Sigmoid colon (tissue), 7 donors: ENCODE results near the gene SLC25A4. TPM values are rescaled to one million over a fixed set of nuclear protein-coding genes. Genes with fewer than 3 reads are reported as not detected.
A peak's percentile ranks its signal among the peaks of the same experiment; 100 is the strongest.

Experiments
- DNase-seq: peaks from one replicate; pipeline ENCODE4 v3.0.0-alpha.2; 2019
- H3K27ac ChIP-seq, 4 donors: fragments of 200-600 bp; sonication (generic); one replicate each; pipeline ENCODE4 v1.5.1; 2016 to 2019; ENCODE audit warnings: mild to moderate bottlenecking in 1 of 4
- H3K27me3 ChIP-seq, 3 donors: fragments of 200-600 bp; sonication (generic); one replicate each; pipeline ENCODE4 v1.5.1; 2019; ENCODE audit warnings: mild to moderate bottlenecking in 1 of 3
- H3K36me3 ChIP-seq, 4 donors: fragments of 200-600 bp; sonication (generic); one replicate each; pipeline ENCODE4 v1.5.1; 2016 to 2019
- H3K4me1 ChIP-seq, 4 donors: fragments of 200-600 bp; sonication (generic); one replicate each; pipeline ENCODE4 v1.5.1; 2017 to 2019
- H3K4me3 ChIP-seq, 4 donors: fragments of 200-600 bp; sonication (generic); one replicate each; pipeline ENCODE4 v1.5.1; 2017 to 2019; ENCODE audit warnings: mild to moderate bottlenecking in 2 of 4, moderate library complexity in 1 of 4
- H3K9me3 ChIP-seq, 4 donors: fragments of 200-600 bp in 3 of 4; sonication (generic) in 3 of 4; one replicate each; pipeline versions ENCODE4 v1.5.1 to v1.6.1; 2013 to 2019
- CTCF ChIP-seq, 4 experiments: fragments of 450-650 bp in 3 of 4; fragments of 200-600 bp in 1 of 4; IDR thresholded peaks; one replicate each; pipeline ENCODE4 v1.5.1; 2016 to 2019; ENCODE audit warnings: antibody characterized with exemption in 4 of 4, mild to moderate bottlenecking in 3 of 4, moderate library complexity in 2 of 4
- EP300 ChIP-seq, 4 donors: sonication (generic); formaldehyde crosslinking; IDR thresholded peaks; one replicate each; pipeline ENCODE4 v1.6.1; 2017; ENCODE audit warnings: antibody characterized with exemption in 4 of 4
- POLR2A ChIP-seq, 2 donors: fragments of 450-650 bp; IDR thresholded peaks; one replicate each; pipeline ENCODE4 v1.6.1; 2016; ENCODE audit warnings: antibody characterized with exemption in 2 of 2, mild to moderate bottlenecking in 2 of 2, moderate library complexity in 2 of 2
- POLR2AphosphoS5 ChIP-seq, 4 donors: sonication (generic); formaldehyde crosslinking; IDR thresholded peaks; one replicate each; pipeline ENCODE4 v1.6.1; 2017; ENCODE audit warnings: antibody characterized with exemption in 4 of 4
- WGBS, 2 donors: extraction: QIAGEN DNeasy Blood & Tissue Kit; methylation state at CpG; one replicate each; pipeline ENCODE4 v1.1.7; 2013; 5-methylcytosine and 5-hydroxymethylcytosine counted together
- intact Hi-C: fragments of 100-400 bp; cut with DNase I; formaldehyde crosslinking; loops from one replicate; pipeline ENCODE4 v1.15.1; 2023
- polyA plus RNA-seq, 3 donors: library from polyadenylated mRNA; stranded (reverse); fragments of 200-250 nt; gene quantifications; one replicate each; pipeline ENCODE4 v1.2.3, GENCODE V29; 2013
- total RNA-seq, 4 donors: library from RNA; depleted of rRNA; stranded (reverse); fragments of >200 nt; gene quantifications; one replicate each; pipeline ENCODE4 v1.1.0, GENCODE V29; 2016
- donor health status: healthy with polysubstance abuse.
- donor health status: Bipolar disorder and iron deficiency.
- donor health status: healthy.

Gene SLC25A4
- total RNA-seq (100 to 1,000 TPM in 3 of 4 donors, 10 to 100 TPM in 1; 89.1 to 127 (median 112) TPM), polyA plus RNA-seq (10 to 100 TPM; 22.9 to 36.0 (median 25.4) TPM)

- peak within 1 kb of the TSS; percentile 60 to 81 (median 78) for H3K4me3 ChIP-seq
- intact Hi-C loops = loop anchor here (10.0 kb wide), 3 partner anchors 202 to 1638 kb away; partner anchors contain the start of genes ANKRD37, ING2 and LRP2BP
Observed at GRCh38 chr4:185142912-185143600, at the start of gene SLC25A4. Gene SLC25A4 (plus strand): TSS chr4:185143266. CDS start chr4:185143373, 107 bp downstream.

GRCh38 chr4:185093603-185094002 is 49.5 kb upstream of the SLC25A4 start:
- Histone ChIP-seq H3K36me3 (no peaks in the 10 kb centered on the region), H3K27me3 (no peaks in the 10 kb centered on the region), H3K4me1 (no peaks in the 10 kb centered on the region), H3K9me3 (no peaks in the 10 kb centered on the region), H3K4me3 (no peak overlapping the region), H3K27ac (no peak overlapping the region)
- intact Hi-C loops = loop anchor here (10.0 kb wide), 1 partner anchor 349 kb away; no protein-coding TSS in a partner anchor
- TF ChIP-seq POLR2A (IDR thresholded peaks at IDR 0.05) (no peak), CTCF (IDR thresholded peaks at IDR 0.05) (no peak), EP300 (IDR thresholded peaks at IDR 0.05) (no peak), POLR2AphosphoS5 (IDR thresholded peaks at IDR 0.05) (no peak)
- WGBS, 2 donors = 64 to 80% methylated on average over 3 of the region's 3 CpGs
- DNase-seq = no peak

More at GRCh38 chr4:185142912-185143600, at the start of gene SLC25A4:
- 0 to 1% methylated on average over 87 of the region's 87 CpGs for WGBS, 2 donors
- peak within 1 kb of the TSS; percentile 88 to 98 (median 94) for H3K27ac ChIP-seq
- H3K36me3 ChIP-seq = peaks cover 0 to 24% (median 4%) of the 10 kb centered on the region in 4 donors
- no peaks in the 10 kb centered on the region for H3K9me3 ChIP-seq
- DNase-seq = peak; percentile 94
- H3K4me1 ChIP-seq = peaks cover 0 to 41% (median 34%) of the 10 kb centered on the region in 4 donors
- H3K27me3 ChIP-seq = no peaks in the 10 kb centered on the region
- TF ChIP-seq EP300 (IDR thresholded peaks at IDR 0.05) (peak in 1 of 4 donors; percentile 7), POLR2AphosphoS5 (IDR thresholded peaks at IDR 0.05) (peak; percentile 90 to 97 (median 96)), POLR2A (IDR thresholded peaks at IDR 0.05) (peak; percentile 62), CTCF (IDR thresholded peaks at IDR 0.05) (peak in 3 of 4 experiments; percentile 15 to 57 (median 50))

DNA sequence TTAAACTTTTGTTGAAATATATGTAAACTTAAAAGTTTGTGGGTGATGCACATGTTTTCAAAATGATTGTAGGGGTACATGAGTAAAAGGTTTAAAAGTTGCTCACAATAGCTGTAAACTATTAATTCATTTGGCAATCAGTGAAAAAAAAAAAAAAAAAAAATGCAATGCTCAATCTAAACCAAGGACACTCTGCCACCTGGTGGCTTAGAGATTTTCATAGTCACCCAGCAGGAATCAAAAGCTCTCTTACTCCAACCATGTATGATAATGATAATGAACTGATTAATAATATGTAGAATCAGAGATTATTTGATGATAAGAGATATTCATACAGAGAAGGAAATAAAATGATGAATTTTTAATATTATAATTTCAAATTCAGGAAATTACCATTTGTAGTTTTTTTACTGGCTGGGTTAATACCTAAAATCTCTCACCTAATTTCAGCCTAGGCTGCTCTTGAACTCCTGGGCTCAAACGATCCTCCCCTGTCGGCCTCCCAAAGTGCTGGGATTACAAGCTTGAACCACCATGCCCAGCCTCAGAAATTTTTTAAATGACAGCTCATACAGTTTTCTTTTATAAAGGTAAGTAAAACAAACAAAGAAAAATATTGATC is 46.9 kb upstream of the SLC25A4 start:
- Histone ChIP-seq H3K4me3 (no peak overlapping the region), H3K27me3 (peaks cover 0 to 10% (median 0%) of the 10 kb centered on the region in 3 donors), H3K9me3 (no peaks in the 10 kb centered on the region), H3K27ac (no peak overlapping the region), H3K36me3 (no peaks in the 10 kb centered on the region), H3K4me1 (no peaks in the 10 kb centered on the region)
- TF ChIP-seq CTCF (IDR thresholded peaks at IDR 0.05) (peak in 3 of 4 experiments; percentile 37 to 47 (median 45)), POLR2AphosphoS5 (IDR thresholded peaks at IDR 0.05) (no peak)
- WGBS, 2 donors = 7 to 40% methylated on average over 2 of the region's 2 CpGs
- DNase-seq = no peak
- intact Hi-C loops = loop anchor here (5.0 to 10.0 kb wide), 2 partner anchors 54 to 351 kb away; no protein-coding TSS in a partner anchor

- no peak for DNase-seq
- Histone ChIP-seq H3K9me3 (no peaks in the 10 kb centered on the region), H3K36me3 (no peaks in the 10 kb centered on the region), H3K27me3 (peaks cover 0 to 10% (median 0%) of the 10 kb centered on the region in 3 donors), H3K27ac (no peak overlapping the region), H3K4me1 (no peaks in the 10 kb centered on the region), H3K4me3 (no peak overlapping the region)
- intact Hi-C loops = loop anchor here (5.0 to 10.0 kb wide), 2 partner anchors 56 to 354 kb away; no protein-coding TSS in a partner anchor
- TF ChIP-seq POLR2A (IDR thresholded peaks at IDR 0.05) = no peak
- no peak for TF ChIP-seq CTCF (IDR thresholded peaks at IDR 0.05)
- TF ChIP-seq POLR2AphosphoS5 (IDR thresholded peaks at IDR 0.05) = no peak
- TF ChIP-seq EP300 (IDR thresholded peaks at IDR 0.05) = no peak
Observed at GRCh38 chr4:185098474-185098873, 44.6 kb upstream of the SLC25A4 start.
